Keratinocyte (primary cell): ENCODE results near the gene HNRNPM.

Experiments
- CTCF ChIP-seq, 3 experiments: IDR thresholded peaks in 1 of 3; conservative IDR thresholded peaks in 1 of 3; optimal IDR thresholded peaks in 1 of 3; 2 replicates in 2 of 3; 3 replicates in 1 of 3; pipeline versions ENCODE3 to v1.5.1; 2011; ENCODE audit warnings: low read length in 3 of 3, mild to moderate bottlenecking in 3 of 3, moderate library complexity in 2 of 3, control low read depth in 1 of 3, inconsistent platforms in 1 of 3; ENCODE audit not compliant: insufficient read depth in 2 of 3; ENCODE audit errors: extremely low read depth in 1 of 3
- EZH2 ChIP-seq: IDR thresholded peaks from one replicate; pipeline ENCODE4 v1.6.1; 2012; ENCODE audit warnings: inconsistent platforms, mild to moderate bottlenecking, low read length, moderate library complexity

GRCh38 chr19:8478598-8478997 is 33.8 kb downstream of the HNRNPM start:
- no peak for TF ChIP-seq CTCF (optimal IDR thresholded peaks at IDR 0.05 in 1 of 3, IDR thresholded peaks at IDR 0.05 in 1 of 3, conservative IDR thresholded peaks at IDR 0.05 in 1 of 3; ENCODE audit: extremely low read depth in 1 of 3, insufficient read depth in 2 of 3, low read length in 3 of 3)
- no peak for TF ChIP-seq EZH2
